T-helper 9 cell (primary cell): ENCODE measurements around the gene NIPAL3.
A peak's percentile ranks its signal among the peaks of the same experiment; 100 is the strongest.
"Not testable (repeated sequence)": the region's sequence is repeated elsewhere in the genome, so short reads cannot be mapped to it uniquely, and the experiment has no call there.

ENCODE experiments used
- DNase-seq: peaks from one replicate; pipeline ENCODE4 v3.0.0-alpha.2; 2020

NIPAL3 gene

DNA sequence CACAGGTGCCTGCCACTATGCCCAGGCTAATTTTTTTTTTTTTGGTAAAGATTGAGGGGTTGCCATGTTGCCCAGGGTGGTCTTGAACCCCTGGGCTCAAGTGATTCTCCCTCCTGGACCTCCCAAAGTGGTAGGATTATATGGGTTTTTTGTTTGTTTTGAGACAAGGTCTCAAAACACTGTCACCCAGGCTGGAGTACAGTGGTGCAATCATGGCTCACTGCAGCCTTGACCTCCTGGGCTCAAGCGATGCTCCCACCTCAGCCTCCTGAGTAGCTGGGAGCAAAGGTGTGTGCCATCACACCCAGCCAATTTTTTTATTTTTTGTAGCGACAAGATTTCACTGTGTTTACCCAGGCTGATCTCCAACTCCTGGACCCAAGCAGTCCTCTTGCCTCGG is 78.2 kb downstream of the NIPAL3 start:
- DNase-seq = no peak

- no peak for DNase-seq
Observed at GRCh38 chr1:24498589-24498988, 83.0 kb downstream of the NIPAL3 start.

DNA sequence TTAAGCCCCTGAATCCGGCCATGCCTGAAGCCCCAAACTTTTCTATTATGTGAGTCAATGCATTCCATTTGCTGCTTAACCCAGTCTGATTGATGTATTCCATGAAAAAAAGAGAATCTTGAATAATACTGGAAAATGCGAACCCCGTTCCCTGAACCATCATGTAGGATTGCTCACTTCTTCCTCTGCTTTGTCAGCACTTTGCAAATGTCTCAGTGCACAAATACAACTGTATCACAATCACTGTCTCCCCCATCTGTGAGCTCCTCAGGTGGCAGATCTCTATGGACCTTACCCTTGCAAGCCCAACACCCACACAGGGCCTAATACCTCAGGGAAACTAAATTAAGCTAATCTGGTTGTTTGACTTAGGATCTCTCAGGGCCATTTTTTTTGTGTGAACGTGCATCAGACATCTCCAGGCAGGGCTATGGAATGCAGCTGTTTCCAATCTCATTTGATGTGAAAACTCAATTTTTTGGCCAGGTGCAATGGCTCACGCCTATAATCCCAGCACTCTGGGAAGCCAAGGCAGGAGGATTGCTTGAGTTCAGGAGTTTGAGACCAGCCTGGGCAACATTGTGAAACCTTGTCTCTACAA is 84.9 kb downstream of the NIPAL3 start:
- no peak for DNase-seq

- DNase-seq = no peak
Observed at GRCh38 chr1:24501371-24502064, 85.9 kb downstream of the NIPAL3 start.

- DNase-seq = peak; percentile 80
Observed at GRCh38 chr1:24502065-24502708, 86.6 kb downstream of the NIPAL3 start.

GRCh38 chr1:24502709-24503058 is 87.1 kb downstream of the NIPAL3 start, which contains the start of gene RCAN3:
Gene RCAN3 (plus strand): TSS chr1:24502836. CDS start chr1:24514373, 11,537 bp downstream.
- DNase-seq = peak; percentile 78

DNA sequence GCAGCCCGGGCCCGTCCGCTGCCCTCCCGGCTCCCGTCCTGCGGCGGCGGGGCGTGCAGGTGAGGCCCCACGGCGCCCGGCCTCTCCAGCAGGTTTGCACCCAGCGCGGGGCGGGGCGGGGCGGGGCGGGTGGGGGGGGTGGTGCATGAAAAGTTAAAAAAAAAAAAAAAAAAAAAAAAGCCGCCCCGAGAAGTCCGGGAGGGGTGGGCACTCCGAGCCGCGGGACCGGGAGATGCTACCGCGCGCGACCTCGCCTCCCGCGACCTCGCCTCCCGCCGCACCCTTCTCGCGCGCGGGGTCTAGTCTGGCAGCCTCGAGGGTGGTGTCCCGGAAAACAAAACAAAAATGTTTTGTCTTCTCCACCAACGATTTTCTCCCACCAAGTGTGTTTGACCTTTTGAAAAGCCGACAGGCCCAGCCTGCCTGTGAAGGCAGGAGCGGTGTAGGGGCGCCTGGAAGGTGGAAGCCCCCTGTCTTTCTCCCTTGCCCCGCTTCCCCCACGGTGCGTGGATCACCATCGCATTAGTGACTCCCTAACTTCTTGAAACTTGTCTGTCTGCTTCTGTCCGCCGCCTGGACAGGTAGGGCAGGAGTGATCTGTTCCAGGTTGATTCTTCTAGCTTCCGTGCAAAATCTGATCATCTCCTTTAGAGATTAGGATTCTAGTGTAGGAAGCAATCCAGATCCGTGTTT is 87.6 kb downstream of the NIPAL3 start:
- peak; percentile 43 for DNase-seq

DNA sequence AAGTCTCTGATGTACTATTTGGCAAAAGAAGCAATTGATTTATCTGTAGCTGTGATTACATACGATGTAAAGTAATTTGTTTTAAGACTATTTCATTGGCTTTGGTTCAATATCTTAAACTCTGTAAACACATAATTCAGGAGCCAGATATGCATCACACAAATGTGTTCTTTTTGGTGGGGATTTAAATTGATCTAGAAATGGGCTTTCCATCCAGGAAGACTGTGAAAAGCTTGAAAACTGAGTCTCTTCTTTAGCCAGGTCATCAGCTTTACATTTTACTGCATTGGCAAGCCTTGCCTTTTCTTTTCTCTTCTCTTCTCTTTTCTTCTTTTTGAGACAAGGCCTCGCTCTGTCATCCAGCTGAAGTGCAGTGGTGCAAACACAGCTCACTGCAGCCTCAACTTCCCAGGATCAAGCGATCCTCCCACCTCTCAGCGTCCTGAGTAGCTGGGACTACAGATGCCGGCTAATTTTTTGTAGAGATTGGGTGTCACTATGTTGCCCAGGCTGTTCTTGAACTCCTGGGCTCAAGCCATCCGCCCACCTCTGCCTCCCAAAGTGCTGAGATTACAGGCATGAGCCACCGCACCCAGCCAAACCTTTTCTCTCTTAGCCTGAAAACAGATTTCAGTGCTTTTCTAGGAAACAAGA is 88.4 kb downstream of the NIPAL3 start:
- no peak for DNase-seq

GRCh38 chr1:24504560-24504959 is 89.0 kb downstream of the NIPAL3 start:
- no peak for DNase-seq

- DNase-seq = no peak
Observed at GRCh38 chr1:24505816-24506215, 90.2 kb downstream of the NIPAL3 start.

DNA sequence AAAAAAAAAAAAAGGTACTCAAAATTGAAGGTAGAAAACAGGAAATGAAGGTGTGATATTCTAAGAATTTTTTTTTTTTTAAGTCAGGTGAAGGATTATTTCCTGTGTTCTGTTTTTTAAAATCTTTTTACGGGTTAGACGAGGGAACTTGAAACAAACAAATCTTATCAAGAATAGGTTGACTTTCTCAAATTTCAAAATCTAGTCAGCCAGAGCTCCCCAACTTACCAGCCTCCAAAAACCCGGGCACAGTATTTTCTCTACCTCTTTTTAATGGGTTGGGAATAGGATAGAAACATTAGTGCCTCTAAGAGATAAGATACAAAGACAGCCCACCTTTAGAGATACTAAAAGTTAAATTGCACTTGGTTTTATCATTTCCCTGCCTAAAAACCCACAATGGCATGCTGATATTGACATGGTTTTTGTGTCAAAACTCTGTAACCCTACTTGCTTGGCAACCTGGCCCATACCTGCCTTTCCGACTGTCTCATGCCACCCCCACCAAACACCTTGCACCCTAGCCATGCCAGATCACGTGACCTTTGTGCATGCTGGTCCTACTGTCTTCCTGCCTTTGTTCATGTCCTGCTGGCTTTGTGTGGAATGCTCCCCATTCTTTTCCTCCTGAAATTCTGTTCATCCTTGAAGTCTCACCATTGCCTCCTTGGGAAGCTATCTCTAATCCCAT is 91.2 kb downstream of the NIPAL3 start:
- DNase-seq = no peak

GRCh38 chr1:24507405-24507804 is 91.8 kb downstream of the NIPAL3 start:
- no peak for DNase-seq

GRCh38 chr1:24508911-24509310 is 93.3 kb downstream of the NIPAL3 start:
- DNase-seq = no peak

DNA sequence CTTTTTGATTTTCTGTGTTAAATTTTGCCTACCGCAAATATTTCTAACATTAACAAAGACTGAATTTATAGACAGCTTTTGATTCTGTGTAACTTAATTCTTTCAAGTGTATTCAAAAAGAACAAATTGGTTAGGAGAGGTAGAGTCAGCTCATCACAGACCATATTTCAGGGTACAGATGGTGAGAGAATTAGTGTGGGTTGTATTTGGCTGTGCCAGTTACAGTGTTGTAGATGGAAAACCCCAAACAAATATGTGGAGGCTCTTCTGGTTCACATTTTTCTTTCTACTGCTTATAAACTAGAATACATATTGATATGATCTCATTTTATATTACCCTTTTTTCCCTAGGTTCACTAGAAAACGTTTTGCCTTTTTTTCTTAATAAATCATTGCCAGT is 98.1 kb downstream of the NIPAL3 start:
- DNase-seq = no peak

DNA sequence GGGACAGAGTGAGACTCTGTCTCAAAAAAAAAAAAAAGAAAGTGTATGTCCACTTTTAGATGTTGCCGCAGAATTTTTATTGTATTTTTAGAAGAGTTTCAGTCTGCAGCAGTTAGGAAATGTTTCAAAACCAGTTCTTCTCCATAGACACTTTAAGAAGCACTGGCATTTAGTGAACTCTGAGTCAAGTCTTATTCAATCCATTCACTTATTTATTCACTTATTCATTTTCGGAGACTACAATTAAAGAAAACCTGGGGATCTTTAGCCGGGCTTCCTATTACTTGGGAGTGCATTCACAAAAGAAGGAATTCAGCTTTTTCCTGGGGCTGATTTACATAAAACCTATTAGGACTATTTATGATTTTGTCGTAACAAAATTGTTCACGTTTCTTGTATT is 99.3 kb downstream of the NIPAL3 start:
- DNase-seq = no peak

DNA sequence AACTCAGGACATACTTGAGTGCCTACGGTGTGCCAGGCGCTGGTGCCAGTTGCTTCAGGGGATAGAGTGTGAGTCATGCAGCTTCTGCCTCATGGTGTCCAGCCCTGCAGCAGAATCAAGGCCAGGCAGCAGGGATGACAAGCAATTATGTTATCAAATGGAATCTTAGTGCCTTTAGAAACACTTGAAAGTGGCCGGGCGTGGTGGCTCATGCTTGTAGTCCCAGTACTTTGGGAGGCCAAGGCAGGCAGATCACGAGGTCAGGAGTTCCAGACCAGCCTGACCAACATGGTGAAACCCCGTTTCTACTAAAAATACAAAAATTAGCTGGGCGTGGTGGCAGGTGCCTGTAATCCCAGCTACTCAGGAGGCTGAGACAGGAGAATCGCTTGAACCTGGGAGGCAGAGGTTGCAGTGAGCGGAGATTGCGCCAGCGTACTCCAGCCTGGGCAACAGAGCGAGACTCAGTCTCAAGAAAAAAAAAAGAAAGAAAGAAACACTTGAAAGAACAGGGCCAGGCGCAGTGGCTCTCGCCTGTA is 100.1 kb downstream of the NIPAL3 start:
- not testable (repeated sequence) for DNase-seq

- no peak for DNase-seq
Observed at GRCh38 chr1:24516506-24516905, 100.9 kb downstream of the NIPAL3 start.

DNA sequence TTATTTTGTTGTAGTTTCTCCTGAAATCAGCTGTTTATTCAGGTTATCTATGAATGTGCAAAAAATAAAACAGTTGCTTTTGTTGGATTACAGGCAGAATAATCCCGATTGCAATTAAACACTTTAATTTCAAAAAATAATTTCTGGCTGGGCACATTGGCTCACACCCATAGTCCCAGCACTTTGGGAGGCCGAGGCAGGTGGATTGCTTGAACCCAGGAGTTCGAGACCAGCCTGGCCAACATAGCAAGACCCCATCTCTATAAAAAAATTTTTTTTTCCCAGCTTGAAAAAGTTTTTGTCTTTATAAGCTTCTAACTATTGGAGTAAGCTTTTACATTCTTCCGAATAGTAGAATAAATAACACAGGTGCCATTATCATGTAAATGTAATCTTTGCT is 102.3 kb downstream of the NIPAL3 start:
- DNase-seq = no peak

DNA sequence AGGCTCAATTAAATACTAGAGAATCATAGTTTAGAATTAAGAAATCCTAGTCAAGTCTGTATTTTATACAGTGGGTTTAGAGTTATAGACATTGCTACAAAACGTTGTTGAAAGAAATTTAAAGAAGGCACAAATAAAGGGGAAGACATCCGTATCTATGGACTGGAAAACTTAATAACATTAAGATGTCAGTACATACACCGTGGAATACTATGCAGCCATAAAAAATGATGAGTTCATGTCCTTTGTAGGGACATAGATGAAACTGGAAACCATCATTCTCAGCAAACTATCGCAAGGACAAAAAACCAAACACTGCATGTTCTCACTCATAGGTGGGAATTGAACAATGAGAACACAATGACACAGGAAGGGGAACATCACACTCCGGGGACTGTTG is 104.7 kb downstream of the NIPAL3 start:
- not testable (repeated sequence) for DNase-seq
